ENCODE data around the gene ITSN2.

DNA sequence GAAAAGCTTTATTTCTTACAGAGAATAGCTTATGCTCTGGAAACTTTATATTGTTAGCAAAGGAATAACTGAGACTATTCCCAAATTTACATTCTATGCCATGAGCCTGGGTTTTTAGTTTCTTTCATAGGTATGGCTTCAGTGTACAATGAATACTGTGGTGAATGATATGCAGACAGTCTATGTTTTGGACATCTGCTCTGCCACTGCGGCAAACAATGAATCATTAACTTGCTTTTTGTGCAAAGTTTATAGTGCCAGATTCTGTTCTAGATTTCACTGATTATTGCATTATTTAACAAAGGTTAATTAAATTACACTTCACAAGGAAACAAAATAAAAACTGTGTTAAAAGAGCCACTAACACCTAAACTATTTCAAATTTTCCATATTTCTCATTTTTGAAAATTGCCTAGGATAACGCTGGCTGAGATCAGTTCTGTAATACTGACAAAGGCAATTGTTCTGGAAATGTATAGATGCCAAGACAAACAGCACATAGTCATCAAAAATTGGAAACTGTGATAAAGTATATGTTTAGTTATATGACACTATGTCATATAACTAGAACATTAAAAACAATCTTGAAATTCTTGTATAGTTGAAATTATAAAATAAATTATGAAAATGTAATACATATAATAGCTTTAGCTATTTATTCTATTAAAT, 74.7 kb downstream of the ITSN2 start:
- TF ChIP-seq GATA2 (IDR thresholded peaks at IDR 0.05; ENCODE audit: low read depth, low read length) (no peak), GATA3 (IDR thresholded peaks at IDR 0.05; ENCODE audit: low read depth, low read length) (no peak)
